Right lung (tissue), 5 donors: ENCODE results near the gene FZD1. TPM values are rescaled to one million over a fixed set of nuclear protein-coding genes. Genes with fewer than 3 reads are reported as not detected.
A peak's percentile ranks its signal among the peaks of the same experiment; 100 is the strongest.

Source experiments
- DNase-seq, 2 donors: peaks; one replicate each; pipeline ENCODE4 v3.0.0-alpha.2; 2013
- polyA plus RNA-seq, 5 donors: library from polyadenylated mRNA; unstranded; fragments of 120-200 nt; gene quantifications; one replicate each; pipeline versions ENCODE4 v1.2.1 to v1.2.3, GENCODE V29; 2013; ENCODE audit warnings: inconsistent platforms in 1 of 5, low replicate concordance in 1 of 5; ENCODE audit not compliant: insufficient read length in 5 of 5, insufficient read depth in 1 of 5

FZD1 gene
- polyA plus RNA-seq, 5 donors, result 53.6 to 67.4 (median 57.7) TPM

DNA sequence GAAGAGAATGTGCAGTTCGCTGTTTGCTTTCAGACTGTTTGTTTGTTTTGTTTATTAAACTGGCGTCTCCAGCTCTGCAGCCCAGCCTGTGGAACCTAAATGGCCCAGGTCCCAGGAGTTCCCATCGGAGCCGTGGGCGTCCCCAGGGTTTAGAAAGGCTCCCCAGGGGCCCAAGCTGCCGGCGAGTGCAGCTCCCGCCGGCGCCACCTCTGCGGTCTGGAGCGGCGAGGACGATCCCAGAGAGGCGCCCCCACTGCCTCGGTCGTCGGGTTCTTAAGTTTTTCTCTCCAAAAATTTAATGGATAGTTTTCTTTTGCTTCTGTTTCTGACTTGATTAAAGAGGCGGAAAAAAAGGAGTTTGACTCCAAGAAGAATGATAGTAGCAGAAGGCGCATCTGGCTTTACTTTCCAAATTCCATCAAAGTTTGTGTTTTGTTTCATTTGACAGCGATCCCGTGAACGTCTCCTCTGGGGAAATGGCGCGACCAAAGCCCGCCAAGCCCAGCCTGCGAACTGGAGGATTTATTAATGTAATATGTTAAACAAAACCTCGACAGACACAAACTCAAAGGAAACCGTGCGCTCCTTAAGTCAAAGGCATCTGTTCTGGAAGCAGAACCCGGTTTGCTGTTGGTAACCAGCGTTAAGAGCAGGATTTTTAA is 718 bp upstream of the FZD1 start:
- no peak for DNase-seq

DNA sequence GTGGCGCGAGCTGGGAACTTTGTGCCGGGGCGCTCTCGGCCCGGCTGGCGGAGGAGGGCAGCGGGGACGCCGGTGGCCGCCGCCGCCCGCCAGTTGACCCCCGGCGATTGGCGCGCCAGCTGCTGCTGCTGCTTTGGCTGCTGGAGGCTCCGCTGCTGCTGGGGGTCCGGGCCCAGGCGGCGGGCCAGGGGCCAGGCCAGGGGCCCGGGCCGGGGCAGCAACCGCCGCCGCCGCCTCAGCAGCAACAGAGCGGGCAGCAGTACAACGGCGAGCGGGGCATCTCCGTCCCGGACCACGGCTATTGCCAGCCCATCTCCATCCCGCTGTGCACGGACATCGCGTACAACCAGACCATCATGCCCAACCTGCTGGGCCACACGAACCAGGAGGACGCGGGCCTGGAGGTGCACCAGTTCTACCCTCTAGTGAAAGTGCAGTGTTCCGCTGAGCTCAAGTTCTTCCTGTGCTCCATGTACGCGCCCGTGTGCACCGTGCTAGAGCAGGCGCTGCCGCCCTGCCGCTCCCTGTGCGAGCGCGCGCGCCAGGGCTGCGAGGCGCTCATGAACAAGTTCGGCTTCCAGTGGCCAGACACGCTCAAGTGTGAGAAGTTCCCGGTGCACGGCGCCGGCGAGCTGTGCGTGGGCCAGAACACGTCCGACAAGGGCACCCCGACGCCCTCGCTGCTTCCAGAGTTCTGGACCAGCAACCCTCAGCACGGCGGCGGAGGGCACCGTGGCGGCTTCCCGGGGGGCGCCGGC is 870 bp downstream of the FZD1 start:
- peak; percentile 59 to 71 for DNase-seq

DNA sequence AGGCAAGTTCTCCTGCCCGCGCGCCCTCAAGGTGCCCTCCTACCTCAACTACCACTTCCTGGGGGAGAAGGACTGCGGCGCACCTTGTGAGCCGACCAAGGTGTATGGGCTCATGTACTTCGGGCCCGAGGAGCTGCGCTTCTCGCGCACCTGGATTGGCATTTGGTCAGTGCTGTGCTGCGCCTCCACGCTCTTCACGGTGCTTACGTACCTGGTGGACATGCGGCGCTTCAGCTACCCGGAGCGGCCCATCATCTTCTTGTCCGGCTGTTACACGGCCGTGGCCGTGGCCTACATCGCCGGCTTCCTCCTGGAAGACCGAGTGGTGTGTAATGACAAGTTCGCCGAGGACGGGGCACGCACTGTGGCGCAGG is 1.4 kb downstream of the FZD1 start:
- DNase-seq, result peak; percentile 38 to 51

DNA sequence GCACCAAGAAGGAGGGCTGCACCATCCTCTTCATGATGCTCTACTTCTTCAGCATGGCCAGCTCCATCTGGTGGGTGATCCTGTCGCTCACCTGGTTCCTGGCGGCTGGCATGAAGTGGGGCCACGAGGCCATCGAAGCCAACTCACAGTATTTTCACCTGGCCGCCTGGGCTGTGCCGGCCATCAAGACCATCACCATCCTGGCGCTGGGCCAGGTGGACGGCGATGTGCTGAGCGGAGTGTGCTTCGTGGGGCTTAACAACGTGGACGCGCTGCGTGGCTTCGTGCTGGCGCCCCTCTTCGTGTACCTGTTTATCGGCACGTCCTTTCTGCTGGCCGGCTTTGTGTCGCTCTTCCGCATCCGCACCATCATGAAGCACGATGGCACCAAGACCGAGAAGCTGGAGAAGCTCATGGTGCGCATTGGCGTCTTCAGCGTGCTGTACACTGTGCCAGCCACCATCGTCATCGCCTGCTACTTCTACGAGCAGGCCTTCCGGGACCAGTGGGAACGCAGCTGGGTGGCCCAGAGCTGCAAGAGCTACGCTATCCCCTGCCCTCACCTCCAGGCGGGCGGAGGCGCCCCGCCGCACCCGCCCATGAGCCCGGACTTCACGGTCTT is 1.9 kb downstream of the FZD1 start:
- DNase-seq, result peak; percentile 53 to 56

DNA sequence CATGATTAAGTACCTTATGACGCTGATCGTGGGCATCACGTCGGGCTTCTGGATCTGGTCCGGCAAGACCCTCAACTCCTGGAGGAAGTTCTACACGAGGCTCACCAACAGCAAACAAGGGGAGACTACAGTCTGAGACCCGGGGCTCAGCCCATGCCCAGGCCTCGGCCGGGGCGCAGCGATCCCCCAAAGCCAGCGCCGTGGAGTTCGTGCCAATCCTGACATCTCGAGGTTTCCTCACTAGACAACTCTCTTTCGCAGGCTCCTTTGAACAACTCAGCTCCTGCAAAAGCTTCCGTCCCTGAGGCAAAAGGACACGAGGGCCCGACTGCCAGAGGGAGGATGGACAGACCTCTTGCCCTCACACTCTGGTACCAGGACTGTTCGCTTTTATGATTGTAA is 2.5 kb downstream of the FZD1 start:
- no peak for DNase-seq

DNA sequence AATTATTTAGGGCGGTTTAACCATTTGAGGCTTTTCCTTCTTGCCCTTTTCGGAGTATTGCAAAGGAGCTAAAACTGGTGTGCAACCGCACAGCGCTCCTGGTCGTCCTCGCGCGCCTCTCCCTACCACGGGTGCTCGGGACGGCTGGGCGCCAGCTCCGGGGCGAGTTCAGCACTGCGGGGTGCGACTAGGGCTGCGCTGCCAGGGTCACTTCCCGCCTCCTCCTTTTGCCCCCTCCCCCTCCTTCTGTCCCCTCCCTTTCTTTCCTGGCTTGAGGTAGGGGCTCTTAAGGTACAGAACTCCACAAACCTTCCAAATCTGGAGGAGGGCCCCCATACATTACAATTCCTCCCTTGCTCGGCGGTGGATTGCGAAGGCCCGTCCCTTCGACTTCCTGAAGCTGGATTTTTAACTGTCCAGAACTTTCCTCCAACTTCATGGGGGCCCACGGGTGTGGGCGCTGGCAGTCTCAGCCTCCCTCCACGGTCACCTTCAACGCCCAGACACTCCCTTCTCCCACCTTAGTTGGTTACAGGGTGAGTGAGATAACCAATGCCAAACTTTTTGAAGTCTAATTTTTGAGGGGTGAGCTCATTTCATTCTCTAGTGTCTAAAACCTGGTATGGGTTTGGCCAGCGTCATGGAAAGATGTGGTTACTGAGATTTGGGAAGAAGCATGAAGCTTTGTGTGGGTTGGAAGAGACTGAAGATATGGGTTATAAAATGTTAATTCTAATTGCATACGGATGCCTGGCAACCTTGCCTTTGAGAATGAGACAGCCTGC is 3.1 kb downstream of the FZD1 start:
- peak in 1 of 2 donors; percentile 36 for DNase-seq

DNA sequence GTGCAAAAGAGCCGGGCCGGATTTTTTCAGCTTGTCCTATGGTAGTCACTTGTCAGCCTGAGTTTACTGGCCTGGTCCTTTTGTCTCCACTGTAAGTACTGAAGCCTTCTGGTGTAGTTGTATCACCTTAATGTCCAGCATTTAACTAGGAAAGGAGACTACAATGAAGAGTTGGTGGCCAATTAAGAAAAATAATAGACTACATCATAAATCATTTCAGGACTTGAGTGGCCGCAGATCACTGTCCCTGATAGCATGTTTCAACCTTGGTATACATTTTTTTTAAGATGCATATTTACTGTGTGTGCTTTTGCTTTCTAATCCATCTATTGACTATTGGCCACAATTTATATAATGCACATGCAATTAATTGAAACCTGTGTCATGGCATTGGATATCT is 6.1 kb downstream of the FZD1 start:
- DNase-seq, result no peak

DNA sequence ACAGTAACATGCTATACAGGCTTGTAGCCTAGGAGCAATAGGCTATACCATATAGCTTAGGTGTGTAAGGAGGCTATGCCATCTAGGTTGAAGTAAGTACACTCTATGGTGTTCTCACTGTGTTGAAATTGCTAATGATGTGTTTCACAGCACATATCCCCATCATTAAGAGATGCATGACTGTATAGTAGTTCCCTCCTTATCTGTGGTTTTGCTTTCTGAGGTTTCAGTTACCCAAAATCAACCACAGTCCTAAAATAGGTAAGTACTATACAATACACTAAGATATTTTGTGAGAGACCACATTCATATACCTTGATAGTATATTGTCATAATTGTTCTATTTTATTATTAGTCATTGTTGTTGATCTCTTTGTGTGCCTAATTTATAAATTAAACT is 12.7 kb downstream of the FZD1 start:
- DNase-seq, result no peak

DNA sequence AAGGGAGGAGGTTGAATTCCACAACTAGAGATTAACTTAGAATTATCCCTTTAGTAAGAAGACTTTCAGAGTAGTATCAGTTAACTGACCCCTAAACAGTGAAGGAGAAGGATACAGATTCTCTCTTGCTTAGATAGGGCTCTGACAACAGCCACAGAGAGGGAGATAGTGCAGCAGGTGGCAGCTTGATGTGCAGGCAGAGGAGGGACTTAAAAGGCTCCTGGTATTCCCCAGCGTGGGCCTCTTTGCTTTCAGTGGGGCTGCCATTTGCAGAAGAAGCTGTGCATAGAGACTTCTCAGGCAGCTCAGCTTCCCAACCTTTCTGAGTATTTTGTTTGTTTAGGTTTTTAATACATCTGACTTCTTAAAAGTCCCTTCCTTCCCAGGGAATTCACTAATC is 16.0 kb downstream of the FZD1 start:
- DNase-seq, result no peak

DNA sequence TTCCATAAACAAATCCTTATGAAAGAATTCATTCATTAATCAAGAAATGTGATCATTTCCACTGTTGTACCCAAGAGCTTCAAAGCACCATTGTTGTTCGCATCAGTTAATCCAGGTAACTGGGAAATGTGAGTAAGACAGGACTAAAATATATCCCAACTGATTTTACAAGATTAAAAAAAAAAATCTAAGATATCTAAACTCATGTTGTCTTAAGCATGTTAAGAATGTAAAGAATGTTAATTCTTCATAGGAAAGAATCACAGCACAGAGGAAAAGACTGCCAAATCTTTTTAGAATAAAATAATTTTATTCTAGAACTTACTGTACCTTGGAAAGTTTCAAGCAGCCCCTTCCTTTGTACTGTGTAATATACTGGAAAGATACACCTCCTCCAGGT is 16.4 kb downstream of the FZD1 start:
- DNase-seq, result no peak

DNA sequence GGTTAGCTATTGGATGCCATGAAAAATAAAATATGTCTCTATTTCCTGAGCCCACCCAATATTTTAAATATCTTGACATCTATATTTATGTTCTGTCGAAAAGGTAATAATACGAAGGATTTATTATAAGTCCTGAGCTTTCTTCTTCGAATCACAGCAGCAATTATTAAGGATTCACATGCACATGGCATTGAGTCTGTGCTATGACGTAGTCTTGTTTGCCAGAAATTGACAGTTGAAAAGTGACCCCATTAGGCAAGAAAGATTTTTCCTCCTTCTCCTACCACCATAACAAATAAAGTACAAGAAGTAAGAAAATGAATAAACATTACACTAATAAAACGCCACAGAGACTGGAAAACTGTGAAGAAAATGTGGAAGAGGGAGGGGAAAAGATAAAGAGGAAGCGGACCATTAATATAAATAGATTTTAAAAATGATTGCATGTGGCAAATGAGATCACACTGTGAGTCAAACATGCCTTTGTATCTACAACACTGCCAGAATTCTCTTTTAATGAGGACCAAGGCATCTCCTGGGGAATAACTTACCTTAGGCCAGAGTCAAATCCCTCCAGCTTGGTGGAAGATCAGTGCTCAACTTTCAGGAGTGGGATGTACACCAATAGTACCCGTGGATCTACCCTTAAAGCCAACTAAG is 21.6 kb downstream of the FZD1 start:
- no peak for DNase-seq

DNA sequence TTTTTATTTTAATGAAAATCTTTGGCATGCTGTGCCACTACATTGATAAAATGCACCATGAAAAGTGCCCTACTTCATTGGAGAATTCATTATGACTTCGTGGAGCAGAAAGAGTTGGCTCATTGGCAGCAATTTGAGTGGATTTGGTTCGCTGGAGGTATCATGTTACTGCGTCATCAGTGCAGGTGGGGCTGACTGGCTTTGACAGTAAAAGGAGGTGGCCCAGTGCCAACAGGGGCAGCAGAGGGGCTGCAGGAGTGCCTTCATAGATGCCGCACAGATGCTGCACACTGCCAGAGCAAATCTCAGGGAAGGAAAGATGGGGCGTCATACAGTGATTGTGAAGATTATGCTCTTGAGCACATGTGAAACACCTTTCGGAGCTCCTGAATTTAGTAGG is 22.2 kb downstream of the FZD1 start:
- DNase-seq, result no peak

DNA sequence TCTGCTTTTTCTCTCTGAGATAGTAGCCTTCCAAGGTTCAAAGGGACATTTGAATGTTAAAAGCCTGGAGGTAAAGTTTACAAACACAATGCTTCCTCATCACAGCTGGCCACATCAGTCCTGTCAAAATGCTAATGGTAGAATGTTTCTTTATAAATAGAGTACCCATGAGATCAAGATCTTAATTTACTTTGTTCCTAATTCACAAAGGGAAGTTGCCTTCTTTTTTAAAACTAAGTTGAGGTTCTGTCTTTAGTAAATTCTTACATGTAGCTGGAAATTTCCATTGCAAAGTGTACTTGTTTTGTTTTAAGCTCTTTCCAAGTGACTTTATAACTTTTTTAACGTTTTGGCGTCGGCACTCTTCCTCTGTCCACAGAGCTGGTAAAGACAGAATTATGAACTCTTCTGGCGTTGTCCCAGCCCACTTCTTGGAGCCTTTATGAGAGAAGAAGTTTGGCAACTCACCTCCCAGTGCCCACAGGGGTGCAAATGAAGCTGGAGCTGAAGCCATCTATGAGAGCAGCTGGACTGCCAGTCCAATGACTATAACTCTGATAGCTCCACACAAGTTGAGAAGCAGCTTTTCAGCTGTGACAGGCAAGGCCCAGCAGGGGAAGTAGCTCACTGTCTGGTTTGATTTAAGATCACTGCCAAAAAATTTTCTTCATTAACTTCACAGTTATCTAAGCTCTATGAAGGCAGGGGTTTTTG is 23.3 kb downstream of the FZD1 start:
- DNase-seq, result no peak

DNA sequence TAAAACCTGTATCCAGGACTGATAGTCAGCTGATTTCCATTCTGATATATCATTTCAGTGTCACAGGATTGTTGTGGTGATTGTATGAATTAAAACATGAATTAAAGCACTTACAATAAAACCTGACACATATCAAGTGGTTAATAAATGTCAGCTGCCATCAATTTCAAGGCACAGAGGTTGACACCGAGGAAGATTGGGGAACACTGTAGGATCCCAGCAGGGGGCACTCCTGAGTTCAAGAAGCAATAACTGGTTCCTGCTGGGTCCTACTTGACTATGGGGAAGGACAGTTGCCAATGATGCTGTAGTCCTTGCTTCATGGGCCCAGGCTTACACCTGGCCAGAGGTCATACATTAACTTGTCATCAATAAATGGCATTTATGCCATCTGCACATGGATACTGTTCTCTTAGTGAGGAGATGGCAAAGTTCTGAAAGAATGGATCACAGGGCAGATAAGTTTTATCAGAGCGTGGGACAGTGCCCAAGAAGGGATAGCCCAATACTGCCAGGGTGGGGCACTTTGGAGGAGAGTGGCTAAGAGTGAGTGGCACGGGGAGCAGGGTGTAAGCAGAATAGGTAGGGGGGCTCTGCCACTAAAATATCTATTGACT is 24.1 kb downstream of the FZD1 start:
- no peak for DNase-seq

DNA sequence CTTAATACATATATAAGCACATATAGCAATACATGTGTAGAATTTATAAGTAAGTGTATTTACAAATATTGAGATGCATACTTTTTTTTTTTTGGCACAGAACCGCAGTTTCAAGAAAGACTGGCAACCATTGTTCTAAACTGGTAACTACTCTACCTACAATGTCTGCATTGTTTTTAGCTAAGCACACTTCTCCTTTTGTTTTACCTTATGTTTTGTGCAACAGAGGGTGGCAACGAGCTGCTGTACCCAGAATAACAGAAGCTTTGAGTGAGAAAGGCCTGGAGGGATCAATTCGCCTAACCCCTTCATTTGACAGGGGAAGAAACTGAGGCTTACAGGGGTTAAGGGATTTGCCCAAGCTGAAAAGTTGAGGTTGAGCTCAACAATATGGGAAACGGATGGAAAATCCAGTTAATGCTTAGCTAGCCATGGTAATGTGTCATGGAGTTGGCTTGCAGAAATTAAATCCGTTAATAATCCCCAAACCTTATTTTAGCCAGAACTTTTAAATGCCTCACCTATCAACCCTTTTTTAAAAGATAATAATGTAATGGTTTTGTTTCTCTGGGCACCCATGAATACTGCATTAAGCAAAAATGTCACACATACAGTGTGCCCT is 25.5 kb downstream of the FZD1 start:
- DNase-seq, result no peak

DNA sequence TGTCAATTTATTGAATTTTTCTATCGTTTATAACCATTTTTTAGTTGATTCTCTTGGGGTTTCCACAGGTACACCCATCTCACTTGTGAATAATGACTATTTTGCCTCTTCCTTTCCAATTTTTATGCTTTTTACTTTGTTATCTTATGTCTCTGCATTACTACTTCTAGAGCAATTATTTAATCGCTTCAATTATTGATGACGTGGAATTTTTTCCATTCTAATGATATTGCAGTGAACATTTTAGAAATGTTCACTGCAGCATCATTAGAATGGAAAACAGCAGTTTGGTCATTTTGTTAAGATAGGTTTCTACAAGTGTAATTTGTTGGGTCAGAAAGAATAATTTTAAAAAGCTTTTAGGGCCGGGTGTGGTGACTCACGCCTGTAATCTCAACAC is 27.1 kb downstream of the FZD1 start:
- DNase-seq, result no peak

DNA sequence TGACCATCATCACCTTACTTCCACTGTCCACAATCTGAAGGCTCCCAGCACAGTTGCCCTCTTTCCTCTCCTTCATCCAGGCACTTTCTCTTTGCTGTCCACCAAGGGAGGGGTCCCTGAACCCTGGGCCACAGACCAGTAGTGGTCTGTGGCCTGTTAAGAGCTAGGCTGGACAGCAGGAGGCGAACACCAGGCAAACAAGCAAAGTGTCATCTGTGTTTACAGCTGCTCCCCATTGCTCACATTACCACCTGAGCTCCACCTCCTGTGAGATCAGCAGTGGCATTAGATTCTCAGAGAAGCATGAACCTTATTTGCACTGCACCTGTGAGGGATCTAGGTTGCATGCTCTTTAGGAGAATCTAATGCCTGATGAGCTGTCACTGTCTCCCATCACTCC is 27.7 kb downstream of the FZD1 start:
- DNase-seq, result no peak

DNA sequence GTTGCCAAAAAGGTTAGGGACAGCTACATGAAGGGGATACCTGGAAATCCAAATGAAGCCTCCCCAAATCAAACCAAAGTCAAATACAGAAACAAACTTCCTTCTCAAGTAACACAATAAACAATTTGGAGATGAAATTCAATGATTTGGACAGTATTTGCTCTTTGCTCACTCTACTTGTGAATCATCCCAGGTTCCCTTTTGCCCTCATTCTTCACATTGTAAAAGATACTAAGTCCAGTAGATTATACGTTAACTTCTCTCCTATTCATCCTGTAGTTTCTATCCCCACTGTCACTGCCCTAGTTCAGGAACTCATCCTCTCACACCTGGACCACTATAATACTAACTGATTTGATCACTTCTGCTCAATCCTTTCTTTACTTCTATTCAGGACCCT is 28.3 kb downstream of the FZD1 start:
- DNase-seq, result no peak

DNA sequence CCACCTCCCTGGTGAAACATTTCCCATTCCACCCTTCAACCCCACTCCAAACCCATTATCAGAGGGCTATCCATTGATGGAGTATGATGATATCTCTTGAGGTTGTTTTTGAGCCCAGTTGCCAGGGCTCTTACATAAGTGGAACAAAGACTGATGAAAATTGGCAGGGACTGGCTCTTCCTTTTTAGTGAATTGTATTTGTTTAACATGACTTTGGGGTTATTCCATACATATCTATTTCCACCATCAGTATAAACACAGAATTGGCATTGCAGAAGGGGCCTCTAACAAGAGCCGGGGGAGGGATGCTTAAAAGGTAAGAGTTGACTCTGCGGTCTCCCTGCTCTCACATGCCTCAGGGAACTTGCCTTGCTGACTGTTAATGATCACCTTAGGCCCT is 28.9 kb downstream of the FZD1 start:
- DNase-seq, result no peak

DNA sequence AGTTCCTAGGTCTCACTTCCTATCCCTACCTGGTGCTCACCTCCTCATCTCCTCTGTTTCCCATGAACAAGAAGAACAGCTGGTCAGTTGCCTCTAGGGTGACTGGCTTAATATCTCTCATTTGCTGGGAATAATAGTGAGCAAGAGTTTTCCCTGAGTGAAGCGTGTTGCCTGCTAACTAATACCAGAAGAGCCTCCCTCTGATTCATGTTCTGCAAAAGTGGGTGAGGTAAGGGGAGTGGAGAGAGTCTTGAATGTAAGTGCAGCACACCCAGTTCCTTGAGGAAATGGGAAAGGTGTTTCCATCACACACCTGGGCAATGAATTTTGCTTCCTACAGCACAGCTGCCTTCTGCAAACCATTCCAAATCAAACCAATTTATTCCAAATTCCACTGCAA is 29.6 kb downstream of the FZD1 start:
- no peak for DNase-seq
